IMR-90 (cell line): Measurements from ENCODE around the gene OPTC. TPM values are rescaled to one million over a fixed set of nuclear protein-coding genes. Genes with fewer than 3 reads are reported as not detected.

Experiments
- ATAC-seq: fragments of 200-7000 bp; cut with Tn5 transposase; 2 replicates; pipeline ENCODE4 v1.9.1; 2020; ENCODE audit warnings: low read depth, mild to moderate bottlenecking, moderate library complexity
- BruUV-seq: library from RNA; stranded (reverse); fragments of 400-500 nt; replicated peaks from 2 replicates; lab custom pipeline; 2021; lab: Mats Ljungman, UMichigan
- CTCF ChIA-PET: fragments of 300-600 bp; formaldehyde crosslinking; extraction: SDS; loops from one replicate; lab custom pipeline; 2021; ENCODE audit warnings: antibody characterized with exemption; lab: Yijun Ruan, JAX
- POLR2A ChIA-PET: fragments of 300-600 bp; sonication (Branson Sonifier 250); formaldehyde crosslinking; loops from one replicate; lab custom pipeline; 2022; ENCODE audit warnings: antibody characterized with exemption; ENCODE audit not compliant: unreplicated experiment; lab: Charles Lee
- DNase-seq: peaks from one replicate; pipeline ENCODE4 v3.0.0; 2013
- H2AFZ ChIP-seq: replicated peaks from 2 replicates; pipeline ENCODE3; 2013; ENCODE audit warnings: low read length, mild to moderate bottlenecking; ENCODE audit not compliant: poor library complexity
- H2AK5ac ChIP-seq: 2 replicates; pipeline ENCODE4 v1.6.1; 2013; ENCODE audit warnings: low read depth, low read length, inconsistent platforms
- H2AK9ac ChIP-seq: replicated peaks from 2 replicates; pipeline ENCODE3; 2013; ENCODE audit warnings: mild to moderate bottlenecking, low read depth, low read length, moderate library complexity; ENCODE audit not compliant: poor library complexity
- H2BK120ac ChIP-seq: 2 replicates; pipeline ENCODE4 v1.6.1; 2013; ENCODE audit warnings: low read depth, low read length, inconsistent platforms
- H2BK15ac ChIP-seq: 3 replicates; pipeline ENCODE4 v1.6.1; 2013; ENCODE audit warnings: low read depth, low read length, inconsistent platforms
- H2BK20ac ChIP-seq: 2 replicates; pipeline ENCODE4 v1.6.1; 2013; ENCODE audit warnings: low read depth, mild to moderate bottlenecking, inconsistent platforms, low read length, moderate library complexity
- H2BK5ac ChIP-seq: 2 replicates; pipeline ENCODE4 v1.6.1; 2013; ENCODE audit warnings: mild to moderate bottlenecking, low read depth, low read length, inconsistent platforms; ENCODE audit not compliant: poor library complexity, severe bottlenecking
- H3K14ac ChIP-seq: replicated peaks from 2 replicates; pipeline ENCODE4 v1.6.1; 2013; ENCODE audit warnings: low read depth, low read length, inconsistent platforms
- H3K18ac ChIP-seq: 2 replicates; pipeline ENCODE4 v1.6.1; 2013; ENCODE audit warnings: low read depth, low read length, control low read depth
- H3K23ac ChIP-seq: 2 replicates; pipeline ENCODE4 v1.6.1; 2013; ENCODE audit warnings: low read depth, low read length, inconsistent platforms
- H3K27ac ChIP-seq: 2 replicates; pipeline ENCODE4 v1.5.1; 2013; ENCODE audit warnings: mild to moderate bottlenecking, control low read depth, low read length; ENCODE audit not compliant: insufficient read depth
- H3K27me3 ChIP-seq: 2 replicates; pipeline ENCODE4 v1.6.1; 2013; ENCODE audit warnings: low read length; ENCODE audit not compliant: control insufficient read depth, insufficient read depth
- H3K36me3 ChIP-seq: 2 replicates; pipeline ENCODE4 v1.6.1; 2013; ENCODE audit warnings: low read length, mixed read lengths; ENCODE audit not compliant: control insufficient read depth, insufficient read depth
- H3K4ac ChIP-seq: 2 replicates; pipeline ENCODE4 v1.6.1; 2013; ENCODE audit warnings: low read depth, low read length, inconsistent platforms
- H3K4me1 ChIP-seq: 2 replicates; pipeline ENCODE4 v1.6.1; 2013; ENCODE audit warnings: low read length, mixed read lengths; ENCODE audit not compliant: control insufficient read depth, insufficient read depth
- H3K4me2 ChIP-seq: 2 replicates; pipeline ENCODE4 v1.6.1; 2013; ENCODE audit warnings: low read depth, mild to moderate bottlenecking, control low read depth, low read length, moderate library complexity
- H3K4me3 ChIP-seq: 2 replicates; pipeline ENCODE4 v1.5.1; 2013; ENCODE audit warnings: low read depth, mild to moderate bottlenecking, control low read depth, low read length, moderate library complexity; ENCODE audit not compliant: insufficient read depth
- H3K56ac ChIP-seq: 2 replicates; pipeline ENCODE4 v1.6.1; 2013; ENCODE audit warnings: low read length, inconsistent platforms; ENCODE audit not compliant: insufficient read depth; ENCODE audit errors: extremely low read depth
- H3K79me1 ChIP-seq, 2 experiments: 2 replicates each; pipeline ENCODE4 v1.6.1; 2013; ENCODE audit warnings: low read length in 2 of 2, inconsistent platforms in 1 of 2, low read depth in 1 of 2
- H3K9ac ChIP-seq: 2 replicates; pipeline ENCODE4 v1.6.1; 2013; ENCODE audit warnings: low read depth, low read length, control low read depth
- H3K9me1 ChIP-seq: 2 replicates; pipeline ENCODE4 v1.6.1; 2013; ENCODE audit warnings: low read length, inconsistent platforms; ENCODE audit not compliant: insufficient read depth
- H3K9me3 ChIP-seq: 2 replicates; pipeline ENCODE4 v1.6.1; 2013; ENCODE audit warnings: low read length; ENCODE audit not compliant: control insufficient read depth, insufficient read depth
- H4K20me1 ChIP-seq: 2 replicates; pipeline ENCODE4 v1.6.1; 2013; ENCODE audit warnings: low read length, inconsistent platforms; ENCODE audit not compliant: insufficient read depth
- H4K5ac ChIP-seq: 2 replicates; pipeline ENCODE4 v1.6.1; 2013; ENCODE audit warnings: mild to moderate bottlenecking, low read depth, low read length, control low read depth
- H4K8ac ChIP-seq, 2 experiments: 2 replicates each; pipeline ENCODE4 v1.6.1; 2013; ENCODE audit warnings: low read depth in 2 of 2, low read length in 2 of 2, control low read depth in 1 of 2, inconsistent platforms in 1 of 2
- H4K91ac ChIP-seq: 2 replicates; pipeline ENCODE4 v1.6.1; 2013; ENCODE audit warnings: low read depth, low read length, inconsistent platforms; ENCODE audit not compliant: insufficient read depth
- BHLHE40 ChIP-seq: fragments of 150-350 bp; IDR thresholded peaks from 2 replicates; pipeline ENCODE4 v1.6.1; 2016; ENCODE audit warnings: mild to moderate bottlenecking, low read depth, low read length
- FOS ChIP-seq: fragments of 150-350 bp; IDR thresholded peaks from 2 replicates; pipeline ENCODE4 v1.6.1; 2016; ENCODE audit warnings: low read depth, low read length
- MAFK ChIP-seq: IDR thresholded peaks from 2 replicates; pipeline ENCODE4 v1.6.1; 2012; ENCODE audit warnings: low read depth, low read length, improper control_type of control experiment
- WGBS, 2 experiments: methylation state at CpG; one replicate each; pipeline versions ENCODE4 v1.1.5 to v1.1.7; 2013; ENCODE audit warnings: missing lambda C conversion rate in 2 of 2; ENCODE audit not compliant: insufficient read length in 1 of 2; ENCODE audit errors: extremely low coverage in 2 of 2; 5-methylcytosine and 5-hydroxymethylcytosine counted together
- dilution Hi-C: fragments of 300-500 bp; cut with HindIII; formaldehyde crosslinking; loops from one replicate; pipeline ENCODE4 v1.14.3; 2018; ENCODE audit warnings: low sequenced_read_pairs; ENCODE audit not compliant: unreplicated experiment
- in situ Hi-C: fragments of 300-500 bp; cut with MboI; formaldehyde crosslinking; loops from 3 replicates; pipeline ENCODE4 v1.14.3; 2019; ENCODE audit warnings: low sequenced_read_pairs, inconsistent platforms, mixed read lengths
- intact Hi-C: fragments of 100-400 bp; cut with micrococcal nuclease; formaldehyde crosslinking; loops from 2 replicates; pipeline ENCODE4 v1.10.0; 2022
- polyA plus RNA-seq, 3 experiments: library from polyadenylated mRNA; depleted of rRNA; stranded (reverse); fragments of >200 nt; gene quantifications; 2 replicates each; pipeline ENCODE4 v1.2.3, GENCODE V29; 2012; ENCODE audit warnings: low replicate concordance in 1 of 3
- total RNA-seq: library from RNA; depleted of rRNA; stranded (reverse); fragments of >200 nt; gene quantifications from 2 replicates; pipeline ENCODE4 v1.2.3, GENCODE V29; 2012
- TF ChIP-seq, protein P1 (sequence below): fragments of 150-350 bp; IDR thresholded peaks from 2 replicates; pipeline ENCODE4 v1.6.1; 2017; ENCODE audit warnings: mild to moderate bottlenecking, antibody characterized with exemption, low read length, low read depth
- TF ChIP-seq, protein P2 (sequence below): conservative IDR thresholded peaks from 2 replicates; pipeline ENCODE4 v1.5.1; 2012; ENCODE audit warnings: mild to moderate bottlenecking, low read depth, low read length, improper control_type of control experiment

Gene OPTC
- total and polyA plus RNA-seq, 2 of the 4 experiments (the other 2 are of a cell fraction) = not detected

- Histone ChIP-seq H3K56ac (no peak overlapping the region), H4K20me1 (no peaks in the 10 kb centered on the region), H2BK15ac (peak overlapping the region; percentile 82; the same call in 1 of the 3 replicates), H3K4ac (peak overlapping the region; percentile 86), H4K91ac (peak overlapping the region; percentile 63), H2BK20ac (peak overlapping the region; percentile 93), H3K14ac (peak overlapping the region; percentile 12), H3K27me3 (no peaks in the 10 kb centered on the region), H3K4me3 (no peak overlapping the region), H3K18ac (no peak overlapping the region), H3K9me1 (peaks cover 32% of the 10 kb centered on the region), H4K5ac (no peak overlapping the region; the same call in 1 of the 2 replicates), H3K9ac (no peak overlapping the region), H2AK9ac (peak overlapping the region; percentile 86), H3K9me3 (no peaks in the 10 kb centered on the region), H2BK5ac (peak overlapping the region; percentile 37), H2AFZ (peak overlapping the region; percentile 46), H3K23ac (peak overlapping the region; percentile 68), H3K79me1 (peaks cover 0 to 48% of the 10 kb centered on the region in 2 experiments; a peak in 3 of 4 replicates), H3K27ac (no peak overlapping the region; the same call in 1 of the 2 replicates), H3K4me1 (peaks cover 28% of the 10 kb centered on the region), H3K4me2 (no peak overlapping the region), H4K8ac (peak overlapping the region in 1 of 2 experiments; percentile 58; a peak in 3 of 4 replicates), H3K36me3 (no peaks in the 10 kb centered on the region), H2BK120ac (peak overlapping the region; percentile 89), H2AK5ac (peak overlapping the region; percentile 92)
- dilution Hi-C loops (no loop called here), in situ Hi-C loops (loop anchor here (5.0 kb wide), 2 partner anchors 122 to 197 kb away; partner anchors contain the start of gene ATP2B4), intact Hi-C loops (loop anchor here (2.0 to 5.0 kb wide), 3 partner anchors 53 to 187 kb away; no protein-coding TSS in a partner anchor)
- ChIA-PET POLR2A (no interaction called here), CTCF (interaction anchor here (0.6 to 1.2 kb wide), 3 partner anchors 165 to 212 kb away, joined by 3 to 6 read pairs (median 3); no protein-coding TSS in a partner anchor)
- WGBS, 2 experiments = 100% methylated on average over 2 of the region's 8 CpGs; no CpG with 5 or more reads in 1 of the 2 experiments
- no peak for ATAC-seq
- no TSS peak for BruUV-seq
- TF ChIP-seq, protein P1, sequence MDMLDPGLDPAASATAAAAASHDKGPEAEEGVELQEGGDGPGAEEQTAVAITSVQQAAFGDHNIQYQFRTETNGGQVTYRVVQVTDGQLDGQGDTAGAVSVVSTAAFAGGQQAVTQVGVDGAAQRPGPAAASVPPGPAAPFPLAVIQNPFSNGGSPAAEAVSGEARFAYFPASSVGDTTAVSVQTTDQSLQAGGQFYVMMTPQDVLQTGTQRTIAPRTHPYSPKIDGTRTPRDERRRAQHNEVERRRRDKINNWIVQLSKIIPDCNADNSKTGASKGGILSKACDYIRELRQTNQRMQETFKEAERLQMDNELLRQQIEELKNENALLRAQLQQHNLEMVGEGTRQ = no peak
- no peak for TF ChIP-seq MAFK
- TF ChIP-seq BHLHE40 = no peak
- TF ChIP-seq, protein P2, sequence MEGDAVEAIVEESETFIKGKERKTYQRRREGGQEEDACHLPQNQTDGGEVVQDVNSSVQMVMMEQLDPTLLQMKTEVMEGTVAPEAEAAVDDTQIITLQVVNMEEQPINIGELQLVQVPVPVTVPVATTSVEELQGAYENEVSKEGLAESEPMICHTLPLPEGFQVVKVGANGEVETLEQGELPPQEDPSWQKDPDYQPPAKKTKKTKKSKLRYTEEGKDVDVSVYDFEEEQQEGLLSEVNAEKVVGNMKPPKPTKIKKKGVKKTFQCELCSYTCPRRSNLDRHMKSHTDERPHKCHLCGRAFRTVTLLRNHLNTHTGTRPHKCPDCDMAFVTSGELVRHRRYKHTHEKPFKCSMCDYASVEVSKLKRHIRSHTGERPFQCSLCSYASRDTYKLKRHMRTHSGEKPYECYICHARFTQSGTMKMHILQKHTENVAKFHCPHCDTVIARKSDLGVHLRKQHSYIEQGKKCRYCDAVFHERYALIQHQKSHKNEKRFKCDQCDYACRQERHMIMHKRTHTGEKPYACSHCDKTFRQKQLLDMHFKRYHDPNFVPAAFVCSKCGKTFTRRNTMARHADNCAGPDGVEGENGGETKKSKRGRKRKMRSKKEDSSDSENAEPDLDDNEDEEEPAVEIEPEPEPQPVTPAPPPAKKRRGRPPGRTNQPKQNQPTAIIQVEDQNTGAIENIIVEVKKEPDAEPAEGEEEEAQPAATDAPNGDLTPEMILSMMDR = no peak
- no peak for TF ChIP-seq FOS
- DNase-seq = peak; percentile 12
Observed at GRCh38 chr1:203505526-203506204, 11.7 kb downstream of the OPTC start.
